A549 (cell line): ENCODE data around the gene ABO. TPM values are rescaled to one million over a fixed set of nuclear protein-coding genes. Genes with fewer than 3 reads are reported as not detected.
"Not testable (repeated sequence)": the region's sequence is repeated elsewhere in the genome, so short reads cannot be mapped to it uniquely, and the experiment has no call there.

Experiments
- ATAC-seq, 2 experiments: fragments of 200-7000 bp in 1 of 2; fragments of >200 bp in 1 of 2; cut with Nextera tagmentation in 1 of 2; cut with Tn5 transposase in 1 of 2; 3 replicates each; pipeline versions ENCODE4 v1.8.0 to v1.9.1; 2018 to 2020; ENCODE audit warnings: mild to moderate bottlenecking in 1 of 2, moderate library complexity in 1 of 2
- CTCF ChIA-PET: fragments of 300-600 bp; sonication (Branson Sonifier 250); formaldehyde crosslinking; extraction: SDS; loops from one replicate; lab custom pipeline; 2021; ENCODE audit warnings: antibody characterized with exemption, inconsistent platforms; lab: Yijun Ruan, JAX
- POLR2A ChIA-PET: fragments of 350-600 bp; formaldehyde crosslinking; extraction: SDS; loops from one replicate; lab custom pipeline; 2021; ENCODE audit warnings: antibody characterized with exemption, inconsistent platforms; lab: Yijun Ruan, JAX
- DNase-seq, 2 experiments: peaks; one replicate each; pipeline versions ENCODE4 v3.0.0 to v3.0.0-alpha.2; 2011 to 2016; ENCODE audit warnings: low read depth in 1 of 2, low spot score in 1 of 2
- FAIRE-seq: peaks from 2 replicates; lab custom pipeline; 2011; peaks lifted over from hg19 to GRCh38; lab: Jason Lieb, UNC
- H3K27ac ChIP-seq, 2 experiments: fragments of >200 bp; sonication (Bioruptor Twin); formaldehyde crosslinking; 3 replicates each; pipeline ENCODE4 v1.5.1; 2016 to 2017
- H3K4me1 ChIP-seq: fragments of >200 bp; sonication (Bioruptor Twin); formaldehyde crosslinking; 3 replicates; pipeline ENCODE4 v1.6.1; 2016
- H3K4me2 ChIP-seq: fragments of >200 bp; sonication (Bioruptor Twin); formaldehyde crosslinking; 3 replicates; pipeline ENCODE4 v1.6.1; 2016
- H3K4me3 ChIP-seq: fragments of >200 bp; sonication (Bioruptor Twin); formaldehyde crosslinking; 3 replicates; pipeline ENCODE4 v1.5.1; 2016
- H3K9me3 ChIP-seq: fragments of >200 bp; sonication (Bioruptor Twin); formaldehyde crosslinking; 3 replicates; pipeline ENCODE4 v1.6.1; 2016
- EHMT2 ChIP-seq: fragments of 200-600 bp; sonication (generic); IDR thresholded peaks from 2 replicates; pipeline ENCODE4 v1.6.1; 2016; ENCODE audit warnings: antibody characterized with exemption, low read depth, mild to moderate bottlenecking, moderate library complexity
- FOSL2 ChIP-seq, 2 experiments: fragments of 450-650 bp in 1 of 2; fragments of >200 bp in 1 of 2; sonication (Bioruptor Twin) in 1 of 2; formaldehyde crosslinking; IDR thresholded peaks; 2 replicates each; pipeline versions ENCODE4 v1.5.0 to v1.6.1; 2016 to 2020; ENCODE audit warnings: mild to moderate bottlenecking in 1 of 2, moderate library complexity in 1 of 2
- HOXB13 ChIP-seq: fragments of 250-450 bp; sonication (Bioruptor Pico); IDR thresholded peaks from 2 replicates; pipeline ENCODE4 v1.5.0; 2020; ENCODE audit warnings: low read depth, mild to moderate bottlenecking, moderate library complexity
- JUNB ChIP-seq: fragments of >200 bp; sonication (Bioruptor Twin); formaldehyde crosslinking; IDR thresholded peaks from 2 replicates; pipeline ENCODE4 v1.6.1; 2016
- KDM1A ChIP-seq: fragments of 200-600 bp; sonication (generic); IDR thresholded peaks from 2 replicates; pipeline ENCODE4 v1.6.1; 2016; ENCODE audit warnings: low read depth, mild to moderate bottlenecking
- MAFK ChIP-seq: fragments of 450-650 bp; IDR thresholded peaks from 2 replicates; pipeline ENCODE4 v1.6.1; 2014; ENCODE audit not compliant: partially characterized antibody
- NFE2L2 ChIP-seq: fragments of 150-350 bp; conservative IDR thresholded peaks from 2 replicates; pipeline ENCODE4 v1.6.1; 2014; ENCODE audit warnings: low read length
- NR3C1 ChIP-seq: fragments of >200 bp; sonication (Bioruptor Twin); formaldehyde crosslinking; IDR thresholded peaks from 3 replicates; pipeline ENCODE4 v1.6.1; 2017
- RCOR1 ChIP-seq: fragments of 150-350 bp; IDR thresholded peaks from 2 replicates; pipeline ENCODE4 v1.6.1; 2014; ENCODE audit warnings: antibody characterized with exemption, low read length, low read depth
- SREBF2 ChIP-seq: fragments of 450-650 bp; IDR thresholded peaks from 2 replicates; pipeline ENCODE4 v1.6.1; 2014; ENCODE audit warnings: mild to moderate bottlenecking, moderate library complexity
- ZNF302 ChIP-seq: fragments of 250-450 bp; sonication (Bioruptor Pico); IDR thresholded peaks from 2 replicates; pipeline ENCODE4 v1.9.0; 2021; ENCODE audit warnings: inconsistent platforms, mild to moderate bottlenecking, moderate library complexity
- whole genome bisulfite sequencing: methylation state at CpG from one replicate; pipeline ENCODE4 v1.1.6; 2017; ENCODE audit errors: missing lambda C conversion rate; 5-methylcytosine and 5-hydroxymethylcytosine counted together
- polyA plus RNA-seq, 4 experiments: library from polyadenylated mRNA; depleted of rRNA in 3 of 4; stranded (reverse); fragments of >200 nt; fragmentation: RNase III in 1 of 4; extraction: RNeasy Plus Mini Kit Qiagen cat#74134 plus additional on column Dnase treatment in 1 of 4; gene quantifications; 2 replicates in 3 of 4; 3 replicates in 1 of 4; pipeline ENCODE4 v1.2.3, GENCODE V29; 2011 to 2017
- TF ChIP-seq, protein P1 (sequence below): fragments of 200-600 bp; sonication (generic); IDR thresholded peaks from 2 replicates; pipeline ENCODE4 v1.6.1; 2016; ENCODE audit warnings: antibody characterized with exemption, mild to moderate bottlenecking, moderate library complexity
- TF ChIP-seq, protein P2 (sequence below): IDR thresholded peaks from 2 replicates; pipeline ENCODE4 v1.6.1; 2012
- TF ChIP-seq, protein P3 (sequence below): IDR thresholded peaks from 2 replicates; pipeline ENCODE4 v1.6.1; 2012; ENCODE audit warnings: low read depth, borderline replicate concordance
- TF ChIP-seq, protein P4 (sequence below): fragments of >200 bp; sonication (Bioruptor Twin); formaldehyde crosslinking; IDR thresholded peaks from 3 replicates; pipeline ENCODE4 v1.6.1; 2016

Gene ABO
- polyA plus RNA-seq, 2 of the 4 experiments (the other 2 are of a cell fraction): not detected

DNA sequence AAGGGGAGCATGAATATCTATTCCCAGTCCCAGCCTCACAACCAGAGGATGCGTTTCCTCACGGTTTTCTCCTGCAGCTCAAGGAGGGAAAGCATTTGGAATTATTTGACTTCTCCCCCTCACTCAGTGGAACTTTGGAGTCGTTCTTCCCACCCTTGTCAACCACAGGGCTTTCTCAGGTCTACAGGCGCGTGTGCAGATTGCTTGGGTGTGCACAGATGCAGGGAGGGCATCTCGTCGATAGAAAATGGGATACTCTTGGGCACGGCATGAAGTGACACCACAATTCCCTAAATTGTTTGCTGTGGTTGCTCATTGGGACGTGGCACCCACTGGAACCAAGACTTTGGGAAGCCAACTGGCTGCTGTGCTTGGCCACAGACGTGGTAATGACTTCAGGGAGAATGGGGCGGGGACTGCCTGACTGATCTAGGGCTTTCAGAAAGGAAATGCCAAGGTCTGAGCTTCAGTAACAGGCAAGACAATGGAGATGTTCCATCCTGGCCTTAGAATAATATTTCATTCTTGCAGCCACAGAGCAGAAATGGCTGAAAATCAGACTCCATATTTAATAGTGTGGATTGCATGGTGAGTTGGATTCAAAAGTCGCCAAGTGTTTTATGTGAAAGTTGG, 53.7 kb downstream of the ABO start (continued):
- TF ChIP-seq MAFK (no peak), HOXB13 (CRISPR knock-in tag) (no peak), SREBF2 (no peak), RCOR1 (no peak), NR3C1 (no peak)

DNA sequence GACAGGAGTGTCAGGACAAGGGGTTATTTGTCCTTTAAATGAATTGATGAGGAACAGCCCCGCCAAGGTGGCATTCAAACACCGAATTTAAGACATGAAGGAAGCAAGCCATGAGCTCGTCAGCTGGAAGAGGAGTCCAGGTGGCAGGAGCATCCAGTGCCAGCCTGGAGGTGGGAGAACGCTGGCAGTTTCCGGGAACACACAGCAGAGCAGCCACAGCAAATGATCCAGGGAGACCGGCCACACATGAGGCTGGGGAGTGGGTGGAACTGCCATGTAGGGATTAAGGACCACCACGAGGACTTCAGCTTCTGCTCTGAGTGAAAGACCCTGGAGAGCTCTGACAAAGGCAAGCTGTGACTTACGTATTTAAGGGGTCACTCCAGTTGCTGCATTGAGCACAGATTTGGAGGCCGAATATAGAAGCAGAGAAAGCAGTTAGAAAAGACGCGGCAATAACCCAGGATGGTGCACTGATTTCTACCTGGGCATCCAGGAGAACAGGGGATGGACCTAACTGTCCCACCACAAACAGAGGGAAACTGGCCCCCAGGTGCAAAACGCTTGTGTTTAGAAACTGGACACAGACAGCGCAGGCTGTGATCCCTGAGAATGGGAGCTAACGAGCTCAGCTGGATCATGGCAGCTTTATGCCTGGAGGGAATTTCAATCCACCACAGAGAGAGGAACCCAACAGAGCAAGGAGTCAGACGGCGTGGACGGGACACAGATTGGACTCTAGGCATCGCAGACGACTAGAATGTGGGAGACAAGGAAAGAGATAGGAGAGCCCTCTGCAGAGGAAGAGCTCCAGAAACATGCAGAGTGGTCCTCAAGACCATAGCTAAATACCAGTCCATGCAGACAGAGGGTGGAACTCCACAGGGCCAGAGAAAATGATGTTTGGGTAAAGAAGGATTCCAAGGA, 56.7 kb downstream of the ABO start:
- H3K9me3 ChIP-seq, H3K27ac ChIP-seq, ATAC-seq, FAIRE-seq, POLR2A ChIA-PET, H3K4me2 ChIP-seq, H3K4me3 ChIP-seq, DNase-seq: not testable (repeated sequence)
- CTCF ChIA-PET: interaction anchor here (1.0 to 2.0 kb wide), 4 partner anchors 16 to 32 kb away, joined by 3 to 8 read pairs (median 6); no protein-coding TSS in a partner anchor
- peaks cover 12% of the 10 kb centered on the region for H3K4me1 ChIP-seq
- WGBS: 28% methylated on average over 18 of the region's 19 CpGs

DNA sequence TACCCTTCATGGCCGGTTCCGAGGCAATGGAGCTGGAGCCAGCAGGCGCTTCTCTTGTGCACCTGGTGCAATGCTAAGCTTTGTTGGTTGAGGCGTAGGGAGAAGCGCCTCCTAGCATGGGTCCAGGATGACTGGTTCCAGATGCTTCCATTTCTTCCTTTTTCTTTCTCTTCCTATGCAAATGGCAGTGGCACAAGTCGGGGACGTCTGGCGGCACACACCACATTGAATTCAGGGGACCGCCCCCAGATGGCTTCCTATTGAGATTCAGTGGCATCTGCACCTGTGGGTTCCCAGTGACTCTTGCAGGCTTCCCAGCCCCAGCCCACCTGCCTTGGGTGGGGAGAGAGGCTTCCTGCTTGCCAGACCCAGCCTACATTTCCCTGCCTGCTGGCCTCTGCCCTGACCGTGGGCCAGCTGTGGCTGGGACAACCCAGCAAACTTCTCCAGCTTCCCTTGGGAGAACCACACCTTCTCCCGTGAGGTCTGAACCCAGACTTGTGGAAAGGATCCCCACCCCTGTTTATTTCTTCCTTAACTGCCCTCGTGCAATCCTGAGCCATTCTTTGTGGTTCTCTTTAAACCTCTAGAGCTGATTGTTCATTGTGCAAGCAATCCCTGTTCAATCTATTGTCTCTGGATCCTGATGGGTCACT, 57.5 kb downstream of the ABO start:
- POLR2A ChIA-PET, FAIRE-seq, H3K27ac ChIP-seq, H3K4me3 ChIP-seq, H3K9me3 ChIP-seq, DNase-seq, ATAC-seq, H3K4me2 ChIP-seq: not testable (repeated sequence)
- H3K4me1 ChIP-seq: peaks cover 12% of the 10 kb centered on the region
- CTCF ChIA-PET: interaction anchor here (1.0 to 2.0 kb wide), 2 partner anchors 15 to 22 kb away, joined by 3 to 8 read pairs; no protein-coding TSS in a partner anchor
- WGBS: 47% methylated on average over 12 of the region's 12 CpGs

DNA sequence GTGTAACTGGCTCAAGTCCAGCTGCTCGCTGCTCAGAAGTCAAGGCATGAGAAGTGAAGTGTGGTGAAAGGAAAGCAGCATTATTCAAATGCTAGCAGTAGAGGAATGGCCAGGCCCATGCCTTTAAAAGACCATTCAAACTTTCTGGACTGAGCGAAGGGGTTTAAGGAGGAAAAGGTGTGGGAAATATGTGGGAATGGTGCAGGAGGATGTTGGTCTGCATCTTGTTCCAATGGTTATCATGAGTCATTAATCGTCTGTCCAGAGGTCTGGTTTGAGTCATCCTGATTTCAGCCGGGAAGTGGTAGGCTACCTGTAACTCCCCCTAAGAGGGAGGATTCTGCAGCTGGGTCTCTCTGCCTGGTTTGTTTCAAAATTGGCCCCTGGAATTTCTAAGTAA, 60.7 kb downstream of the ABO start:
- Histone ChIP-seq H3K4me2 (peak overlapping the region; percentile 58), H3K4me1 (peaks cover 12% of the 10 kb centered on the region)
- H3K9me3 ChIP-seq; H3K4me3 ChIP-seq; POLR2A ChIA-PET; FAIRE-seq; H3K27ac ChIP-seq; TF ChIP-seq FOSL2 (IDR thresholded peaks at IDR 0.05): not testable (repeated sequence)
- CTCF ChIA-PET: interaction anchor here (1.2 to 1.5 kb wide), 2 partner anchors 25 to 272 kb away, joined by 3 to 7 read pairs; no protein-coding TSS in a partner anchor
- 17% methylated on average over 4 of the region's 4 CpGs for WGBS
- peak; percentile 67 to 81; a peak in 5 of 6 replicates for ATAC-seq
- peak in 1 of 2 experiments; percentile 30 for DNase-seq
- TF ChIP-seq JUNB (0 out of 2 replicates have a peak, but pooled peaks have one; percentile 19), FOSL2 (CRISPR knock-in tag; IDR thresholded peaks at IDR 0.05) (peak; percentile 55; the same call in 1 of the 2 replicates)
- TF ChIP-seq, all 56 proteins: peak for 2; not testable (repeated sequence) for 54

DNA sequence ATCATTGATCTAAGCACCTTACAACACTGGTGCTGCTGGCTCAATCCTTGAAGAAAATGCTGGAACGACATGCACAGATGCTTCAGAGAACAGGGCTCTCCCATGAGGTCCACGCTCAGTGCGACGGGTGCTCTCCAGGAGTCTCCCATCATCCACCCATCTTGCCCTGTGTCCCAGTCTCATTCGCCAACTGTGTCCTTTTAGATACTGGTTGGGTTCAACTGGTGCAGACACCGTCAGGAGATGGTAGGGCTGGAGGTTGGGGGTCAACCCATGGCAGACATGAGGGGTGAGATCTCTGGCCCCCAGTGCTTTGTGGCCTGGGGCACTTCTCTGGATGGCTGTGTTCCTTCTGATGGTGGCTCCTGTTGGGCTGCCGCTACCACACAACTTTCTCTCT, 64.4 kb downstream of the ABO start:
- no peak for DNase-seq
- no peak for TF ChIP-seq NFE2L2
- no peak for TF ChIP-seq ZNF302
- TF ChIP-seq EHMT2: no peak
- TF ChIP-seq, protein P1, sequence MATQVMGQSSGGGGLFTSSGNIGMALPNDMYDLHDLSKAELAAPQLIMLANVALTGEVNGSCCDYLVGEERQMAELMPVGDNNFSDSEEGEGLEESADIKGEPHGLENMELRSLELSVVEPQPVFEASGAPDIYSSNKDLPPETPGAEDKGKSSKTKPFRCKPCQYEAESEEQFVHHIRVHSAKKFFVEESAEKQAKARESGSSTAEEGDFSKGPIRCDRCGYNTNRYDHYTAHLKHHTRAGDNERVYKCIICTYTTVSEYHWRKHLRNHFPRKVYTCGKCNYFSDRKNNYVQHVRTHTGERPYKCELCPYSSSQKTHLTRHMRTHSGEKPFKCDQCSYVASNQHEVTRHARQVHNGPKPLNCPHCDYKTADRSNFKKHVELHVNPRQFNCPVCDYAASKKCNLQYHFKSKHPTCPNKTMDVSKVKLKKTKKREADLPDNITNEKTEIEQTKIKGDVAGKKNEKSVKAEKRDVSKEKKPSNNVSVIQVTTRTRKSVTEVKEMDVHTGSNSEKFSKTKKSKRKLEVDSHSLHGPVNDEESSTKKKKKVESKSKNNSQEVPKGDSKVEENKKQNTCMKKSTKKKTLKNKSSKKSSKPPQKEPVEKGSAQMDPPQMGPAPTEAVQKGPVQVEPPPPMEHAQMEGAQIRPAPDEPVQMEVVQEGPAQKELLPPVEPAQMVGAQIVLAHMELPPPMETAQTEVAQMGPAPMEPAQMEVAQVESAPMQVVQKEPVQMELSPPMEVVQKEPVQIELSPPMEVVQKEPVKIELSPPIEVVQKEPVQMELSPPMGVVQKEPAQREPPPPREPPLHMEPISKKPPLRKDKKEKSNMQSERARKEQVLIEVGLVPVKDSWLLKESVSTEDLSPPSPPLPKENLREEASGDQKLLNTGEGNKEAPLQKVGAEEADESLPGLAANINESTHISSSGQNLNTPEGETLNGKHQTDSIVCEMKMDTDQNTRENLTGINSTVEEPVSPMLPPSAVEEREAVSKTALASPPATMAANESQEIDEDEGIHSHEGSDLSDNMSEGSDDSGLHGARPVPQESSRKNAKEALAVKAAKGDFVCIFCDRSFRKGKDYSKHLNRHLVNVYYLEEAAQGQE: no peak
- no peak for TF ChIP-seq MAFK
- no peak for TF ChIP-seq HOXB13 (CRISPR knock-in tag)
- TF ChIP-seq, protein P2, sequence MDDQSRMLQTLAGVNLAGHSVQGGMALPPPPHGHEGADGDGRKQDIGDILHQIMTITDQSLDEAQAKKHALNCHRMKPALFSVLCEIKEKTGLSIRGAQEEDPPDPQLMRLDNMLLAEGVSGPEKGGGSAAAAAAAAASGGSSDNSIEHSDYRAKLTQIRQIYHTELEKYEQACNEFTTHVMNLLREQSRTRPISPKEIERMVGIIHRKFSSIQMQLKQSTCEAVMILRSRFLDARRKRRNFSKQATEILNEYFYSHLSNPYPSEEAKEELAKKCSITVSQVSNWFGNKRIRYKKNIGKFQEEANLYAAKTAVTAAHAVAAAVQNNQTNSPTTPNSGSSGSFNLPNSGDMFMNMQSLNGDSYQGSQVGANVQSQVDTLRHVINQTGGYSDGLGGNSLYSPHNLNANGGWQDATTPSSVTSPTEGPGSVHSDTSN: no peak
- TF ChIP-seq FOSL2 (IDR thresholded peaks at IDR 0.05): no peak
- TF ChIP-seq FOSL2 (CRISPR knock-in tag; IDR thresholded peaks at IDR 0.05): no peak
- TF ChIP-seq, protein P3, sequence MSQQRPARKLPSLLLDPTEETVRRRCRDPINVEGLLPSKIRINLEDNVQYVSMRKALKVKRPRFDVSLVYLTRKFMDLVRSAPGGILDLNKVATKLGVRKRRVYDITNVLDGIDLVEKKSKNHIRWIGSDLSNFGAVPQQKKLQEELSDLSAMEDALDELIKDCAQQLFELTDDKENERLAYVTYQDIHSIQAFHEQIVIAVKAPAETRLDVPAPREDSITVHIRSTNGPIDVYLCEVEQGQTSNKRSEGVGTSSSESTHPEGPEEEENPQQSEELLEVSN: no peak
- TF ChIP-seq RCOR1: no peak
- no peak for TF ChIP-seq KDM1A
- TF ChIP-seq, protein P4, sequence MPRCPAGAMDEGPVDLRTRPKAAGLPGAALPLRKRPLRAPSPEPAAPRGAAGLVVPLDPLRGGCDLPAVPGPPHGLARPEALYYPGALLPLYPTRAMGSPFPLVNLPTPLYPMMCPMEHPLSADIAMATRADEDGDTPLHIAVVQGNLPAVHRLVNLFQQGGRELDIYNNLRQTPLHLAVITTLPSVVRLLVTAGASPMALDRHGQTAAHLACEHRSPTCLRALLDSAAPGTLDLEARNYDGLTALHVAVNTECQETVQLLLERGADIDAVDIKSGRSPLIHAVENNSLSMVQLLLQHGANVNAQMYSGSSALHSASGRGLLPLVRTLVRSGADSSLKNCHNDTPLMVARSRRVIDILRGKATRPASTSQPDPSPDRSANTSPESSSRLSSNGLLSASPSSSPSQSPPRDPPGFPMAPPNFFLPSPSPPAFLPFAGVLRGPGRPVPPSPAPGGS: no peak
- ChIA-PET POLR2A (no interaction called here), CTCF (interaction anchor here (1.0 kb wide), 1 partner anchor 25 kb away, joined by 4 read pairs; no protein-coding TSS in a partner anchor)
- no peak for ATAC-seq
- peaks cover 9% of the 10 kb centered on the region; the same call in 2 of the 3 replicates for H3K9me3 ChIP-seq
- FAIRE-seq: no peak
- no peak overlapping the region for H3K4me3 ChIP-seq
- WGBS: 55% methylated on average over 7 of the region's 7 CpGs
- no peak overlapping the region for H3K4me2 ChIP-seq
- no peak overlapping the region for H3K27ac ChIP-seq
- H3K4me1 ChIP-seq: peaks cover 12% of the 10 kb centered on the region
